Measurements from ENCODE around the gene GNG13.

GRCh38 chr16:833411-833810 lies 32.9 kb upstream of the GNG13 start:
- no peak for TF ChIP-seq POLR2A (IDR thresholded peaks at IDR 0.05)
- TF ChIP-seq, protein P1, sequence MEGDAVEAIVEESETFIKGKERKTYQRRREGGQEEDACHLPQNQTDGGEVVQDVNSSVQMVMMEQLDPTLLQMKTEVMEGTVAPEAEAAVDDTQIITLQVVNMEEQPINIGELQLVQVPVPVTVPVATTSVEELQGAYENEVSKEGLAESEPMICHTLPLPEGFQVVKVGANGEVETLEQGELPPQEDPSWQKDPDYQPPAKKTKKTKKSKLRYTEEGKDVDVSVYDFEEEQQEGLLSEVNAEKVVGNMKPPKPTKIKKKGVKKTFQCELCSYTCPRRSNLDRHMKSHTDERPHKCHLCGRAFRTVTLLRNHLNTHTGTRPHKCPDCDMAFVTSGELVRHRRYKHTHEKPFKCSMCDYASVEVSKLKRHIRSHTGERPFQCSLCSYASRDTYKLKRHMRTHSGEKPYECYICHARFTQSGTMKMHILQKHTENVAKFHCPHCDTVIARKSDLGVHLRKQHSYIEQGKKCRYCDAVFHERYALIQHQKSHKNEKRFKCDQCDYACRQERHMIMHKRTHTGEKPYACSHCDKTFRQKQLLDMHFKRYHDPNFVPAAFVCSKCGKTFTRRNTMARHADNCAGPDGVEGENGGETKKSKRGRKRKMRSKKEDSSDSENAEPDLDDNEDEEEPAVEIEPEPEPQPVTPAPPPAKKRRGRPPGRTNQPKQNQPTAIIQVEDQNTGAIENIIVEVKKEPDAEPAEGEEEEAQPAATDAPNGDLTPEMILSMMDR (IDR thresholded peaks at IDR 0.05): no peak

Measured in lower leg skin (tissue), 3 donors.